ENCODE measurements around the gene BCAS3. TPM values are rescaled to one million over a fixed set of nuclear protein-coding genes. Genes with fewer than 3 reads are reported as not detected.

The BCAS3 gene
- total and polyA plus RNA-seq, 4 donors = 11.6 to 47.6 (median 27.4) TPM

GRCh38 chr17:61389670-61390478 is 712.2 kb downstream of the BCAS3 start:
- WGBS, 2 donors = 15 to 16% methylated on average over 25 of the region's 25 CpGs
- intact Hi-C loops (cut with DNase I) = loop anchor here in 1 of 2 donors (5.0 to 10.0 kb wide), 3 partner anchors 185 to 665 kb away; no protein-coding TSS in a partner anchor
- H3K27ac ChIP-seq (ENCODE audit: low read depth in 1 of 2, low read length in 2 of 2) = no peak overlapping the region
- H3K4me3 ChIP-seq (ENCODE audit: low read length in 2 of 2) = no peak overlapping the region
- DNase-seq = peak; percentile 66 to 88
- H3K27me3 ChIP-seq (ENCODE audit: control insufficient read depth in 1 of 2, insufficient read depth in 2 of 2, low read length in 1 of 2) = no peaks in the 10 kb centered on the region
- peak; percentile 63 for ATAC-seq (ENCODE audit: low FRiP score)
- no peaks in the 10 kb centered on the region for H3K4me1 ChIP-seq (ENCODE audit: control insufficient read depth in 1 of 2, insufficient read depth in 2 of 2, low read length in 2 of 2)
- H3K36me3 ChIP-seq (ENCODE audit: control insufficient read depth in 1 of 2, insufficient read depth in 2 of 2, low read length in 1 of 2) = no peaks in the 10 kb centered on the region
- H3K9me3 ChIP-seq (ENCODE audit: control insufficient read depth, low read length) = no peaks in the 10 kb centered on the region

- H3K27ac ChIP-seq (ENCODE audit: low read depth in 1 of 2, low read length in 2 of 2) = no peak overlapping the region
- DNase-seq = peak in 1 of 2 donors; percentile 41
These were observed 712.8 kb downstream of the BCAS3 start for GRCh38 chr17:61390479-61390791.

GRCh38 chr17:61391595-61392291 is 714.1 kb downstream of the BCAS3 start:
- no peaks in the 10 kb centered on the region for H3K27me3 ChIP-seq (ENCODE audit: control insufficient read depth in 1 of 2, insufficient read depth in 2 of 2, low read length in 1 of 2)

More at GRCh38 chr17:61390479-61390791, 712.8 kb downstream of the BCAS3 start:
- ATAC-seq (ENCODE audit: low FRiP score) = no peak
- Histone ChIP-seq H3K4me3 (ENCODE audit: low read length in 2 of 2) (no peak overlapping the region), H3K36me3 (ENCODE audit: control insufficient read depth in 1 of 2, insufficient read depth in 2 of 2, low read length in 1 of 2) (no peaks in the 10 kb centered on the region), H3K9me3 (ENCODE audit: control insufficient read depth, low read length) (no peaks in the 10 kb centered on the region), H3K27me3 (ENCODE audit: control insufficient read depth in 1 of 2, insufficient read depth in 2 of 2, low read length in 1 of 2) (no peaks in the 10 kb centered on the region), H3K4me1 (ENCODE audit: control insufficient read depth in 1 of 2, insufficient read depth in 2 of 2, low read length in 2 of 2) (no peaks in the 10 kb centered on the region)
- WGBS, 2 donors = 89 to 90% methylated on average over 11 of the region's 11 CpGs
- intact Hi-C loops (cut with DNase I) = loop anchor here in 1 of 2 donors (5.0 to 10.0 kb wide), 3 partner anchors 186 to 666 kb away; no protein-coding TSS in a partner anchor

GRCh38 chr17:61392679-61393078 is 715.0 kb downstream of the BCAS3 start:
- Histone ChIP-seq H3K4me1 (ENCODE audit: control insufficient read depth in 1 of 2, insufficient read depth in 2 of 2, low read length in 2 of 2) (no peaks in the 10 kb centered on the region), H3K4me3 (ENCODE audit: low read length in 2 of 2) (no peak overlapping the region), H3K27ac (ENCODE audit: low read depth in 1 of 2, low read length in 2 of 2) (no peak overlapping the region), H3K9me3 (ENCODE audit: control insufficient read depth, low read length) (no peaks in the 10 kb centered on the region), H3K36me3 (ENCODE audit: control insufficient read depth in 1 of 2, insufficient read depth in 2 of 2, low read length in 1 of 2) (no peaks in the 10 kb centered on the region), H3K27me3 (ENCODE audit: control insufficient read depth in 1 of 2, insufficient read depth in 2 of 2, low read length in 1 of 2) (no peaks in the 10 kb centered on the region)
- ATAC-seq (ENCODE audit: low FRiP score) = no peak
- intact Hi-C loops (cut with DNase I) = loop anchor here in 1 of 2 donors (5.0 to 10.0 kb wide), 3 partner anchors 188 to 668 kb away; no protein-coding TSS in a partner anchor
- DNase-seq = no peak
- WGBS, 2 donors = 93 to 94% methylated on average over 3 of the region's 3 CpGs

More at GRCh38 chr17:61391595-61392291, 714.1 kb downstream of the BCAS3 start:
- Histone ChIP-seq H3K4me1 (ENCODE audit: control insufficient read depth in 1 of 2, insufficient read depth in 2 of 2, low read length in 2 of 2) (no peaks in the 10 kb centered on the region), H3K27ac (ENCODE audit: low read depth in 1 of 2, low read length in 2 of 2) (no peak overlapping the region), H3K9me3 (ENCODE audit: control insufficient read depth, low read length) (no peaks in the 10 kb centered on the region), H3K36me3 (ENCODE audit: control insufficient read depth in 1 of 2, insufficient read depth in 2 of 2, low read length in 1 of 2) (no peaks in the 10 kb centered on the region), H3K4me3 (ENCODE audit: low read length in 2 of 2) (no peak overlapping the region)
- ATAC-seq (ENCODE audit: low FRiP score) (no peak), DNase-seq (peak in 1 of 2 donors; percentile 37)
- 92% methylated on average over 19 of the region's 19 CpGs for WGBS, 2 donors
- intact Hi-C loops (cut with DNase I) = loop anchor here in 1 of 2 donors (5.0 to 10.0 kb wide), 3 partner anchors 187 to 667 kb away; no protein-coding TSS in a partner anchor

- Histone ChIP-seq H3K9me3 (ENCODE audit: control insufficient read depth, low read length) (no peaks in the 10 kb centered on the region), H3K27me3 (ENCODE audit: control insufficient read depth in 1 of 2, insufficient read depth in 2 of 2, low read length in 1 of 2) (no peaks in the 10 kb centered on the region), H3K4me1 (ENCODE audit: control insufficient read depth in 1 of 2, insufficient read depth in 2 of 2, low read length in 2 of 2) (no peaks in the 10 kb centered on the region), H3K27ac (ENCODE audit: low read depth in 1 of 2, low read length in 2 of 2) (no peak overlapping the region), H3K4me3 (ENCODE audit: low read length in 2 of 2) (no peak overlapping the region), H3K36me3 (ENCODE audit: control insufficient read depth in 1 of 2, insufficient read depth in 2 of 2, low read length in 1 of 2) (no peaks in the 10 kb centered on the region)
- ATAC-seq (ENCODE audit: low FRiP score) (no peak), DNase-seq (no peak)
- WGBS, 2 donors = 87 to 90% methylated on average over 3 of the region's 3 CpGs
- intact Hi-C loops (cut with DNase I) = loop anchor here in 1 of 2 donors (5.0 to 10.0 kb wide), 3 partner anchors 189 to 669 kb away; no protein-coding TSS in a partner anchor
These were observed 715.9 kb downstream of the BCAS3 start for GRCh38 chr17:61393550-61393903.

- no peak for ATAC-seq (ENCODE audit: low FRiP score)
- Histone ChIP-seq H3K9me3 (ENCODE audit: control insufficient read depth, low read length) (no peaks in the 10 kb centered on the region), H3K4me3 (ENCODE audit: low read length in 2 of 2) (no peak overlapping the region), H3K27me3 (ENCODE audit: control insufficient read depth in 1 of 2, insufficient read depth in 2 of 2, low read length in 1 of 2) (no peaks in the 10 kb centered on the region), H3K36me3 (ENCODE audit: control insufficient read depth in 1 of 2, insufficient read depth in 2 of 2, low read length in 1 of 2) (no peaks in the 10 kb centered on the region), H3K27ac (ENCODE audit: low read depth in 1 of 2, low read length in 2 of 2) (no peak overlapping the region), H3K4me1 (ENCODE audit: control insufficient read depth in 1 of 2, insufficient read depth in 2 of 2, low read length in 2 of 2) (no peaks in the 10 kb centered on the region)
- WGBS, 2 donors = 78% methylated on average over 7 of the region's 7 CpGs
- intact Hi-C loops (cut with DNase I) = loop anchor here in 1 of 2 donors (5.0 to 10.0 kb wide), 3 partner anchors 189 to 669 kb away; no protein-coding TSS in a partner anchor
- DNase-seq = no peak
These were observed 716.4 kb downstream of the BCAS3 start for GRCh38 chr17:61393904-61394629.

GRCh38 chr17:61394630-61395408 is 717.2 kb downstream of the BCAS3 start:
- intact Hi-C loops (cut with DNase I) = loop anchor here (5.0 to 10.0 kb wide), 7 partner anchors 83 to 670 kb away; no protein-coding TSS in a partner anchor
- ATAC-seq (ENCODE audit: low FRiP score) (no peak), DNase-seq (no peak)
- Histone ChIP-seq H3K27ac (ENCODE audit: low read depth in 1 of 2, low read length in 2 of 2) (no peak overlapping the region), H3K4me3 (ENCODE audit: low read length in 2 of 2) (no peak overlapping the region), H3K4me1 (ENCODE audit: control insufficient read depth in 1 of 2, insufficient read depth in 2 of 2, low read length in 2 of 2) (no peaks in the 10 kb centered on the region), H3K27me3 (ENCODE audit: control insufficient read depth in 1 of 2, insufficient read depth in 2 of 2, low read length in 1 of 2) (no peaks in the 10 kb centered on the region), H3K36me3 (ENCODE audit: control insufficient read depth in 1 of 2, insufficient read depth in 2 of 2, low read length in 1 of 2) (no peaks in the 10 kb centered on the region), H3K9me3 (ENCODE audit: control insufficient read depth, low read length) (no peaks in the 10 kb centered on the region)
- 69 to 73% methylated on average over 10 of the region's 10 CpGs for WGBS, 2 donors
